Immature natural killer cell (primary cell): ENCODE data around the gene EP300. TPM values are rescaled to one million over a fixed set of nuclear protein-coding genes. Genes with fewer than 3 reads are reported as not detected.
"Not testable (repeated sequence)": the region's sequence is repeated elsewhere in the genome, so short reads cannot be mapped to it uniquely, and the experiment has no call there.

ENCODE experiments used
- DNase-seq, 3 donors: peaks; one replicate each; pipeline ENCODE4 v3.0.0; 2022; ENCODE audit warnings: mixed read lengths in 1 of 3
- H3K27ac Mint-ChIP-seq, 6 donors: one replicate each; pipeline ENCODE4 v1.8.0; 2020; ENCODE audit warnings: mixed read lengths in 6 of 6, mild to moderate bottlenecking in 5 of 6, inconsistent platforms in 4 of 6, moderate library complexity in 3 of 6
- H3K27me3 Mint-ChIP-seq, 3 donors: one replicate each; pipeline ENCODE4 v1.8.0; 2020 to 2021; ENCODE audit warnings: low read depth in 3 of 3, mild to moderate bottlenecking in 3 of 3, mixed read lengths in 3 of 3, moderate library complexity in 3 of 3, inconsistent platforms in 1 of 3
- H3K36me3 Mint-ChIP-seq, 3 donors: one replicate each; pipeline ENCODE4 v1.8.0; 2020; ENCODE audit warnings: mixed read lengths in 3 of 3, inconsistent platforms in 2 of 3, mild to moderate bottlenecking in 2 of 3
- H3K4me1 Mint-ChIP-seq, 2 donors: one replicate each; pipeline ENCODE4 v1.8.0; 2020; ENCODE audit warnings: inconsistent platforms in 2 of 2, mild to moderate bottlenecking in 2 of 2, mixed read lengths in 2 of 2, moderate library complexity in 1 of 2
- H3K4me3 Mint-ChIP-seq, 5 donors: one replicate each; pipeline ENCODE4 v1.8.0; 2020; ENCODE audit warnings: mild to moderate bottlenecking in 5 of 5, mixed read lengths in 5 of 5, inconsistent platforms in 3 of 5, moderate library complexity in 3 of 5
- H3K9me3 Mint-ChIP-seq, 6 donors: one replicate each; pipeline ENCODE4 v1.8.0; 2020; ENCODE audit warnings: mild to moderate bottlenecking in 6 of 6, mixed read lengths in 6 of 6, inconsistent platforms in 4 of 6, moderate library complexity in 3 of 6
- polyA plus RNA-seq, 3 donors: library from polyadenylated mRNA; unstranded; fragments of 300-500 nt; fragmentation: Illumina TruSeq; gene quantifications; one replicate each; pipeline ENCODE4 v1.2.3, GENCODE V29; 2021

EP300 gene
- polyA plus RNA-seq, result 10 to 100 TPM in 1 of 3 donors, 1 to 10 TPM in 2; 4.6 to 23.1 (median 8.6) TPM

DNA sequence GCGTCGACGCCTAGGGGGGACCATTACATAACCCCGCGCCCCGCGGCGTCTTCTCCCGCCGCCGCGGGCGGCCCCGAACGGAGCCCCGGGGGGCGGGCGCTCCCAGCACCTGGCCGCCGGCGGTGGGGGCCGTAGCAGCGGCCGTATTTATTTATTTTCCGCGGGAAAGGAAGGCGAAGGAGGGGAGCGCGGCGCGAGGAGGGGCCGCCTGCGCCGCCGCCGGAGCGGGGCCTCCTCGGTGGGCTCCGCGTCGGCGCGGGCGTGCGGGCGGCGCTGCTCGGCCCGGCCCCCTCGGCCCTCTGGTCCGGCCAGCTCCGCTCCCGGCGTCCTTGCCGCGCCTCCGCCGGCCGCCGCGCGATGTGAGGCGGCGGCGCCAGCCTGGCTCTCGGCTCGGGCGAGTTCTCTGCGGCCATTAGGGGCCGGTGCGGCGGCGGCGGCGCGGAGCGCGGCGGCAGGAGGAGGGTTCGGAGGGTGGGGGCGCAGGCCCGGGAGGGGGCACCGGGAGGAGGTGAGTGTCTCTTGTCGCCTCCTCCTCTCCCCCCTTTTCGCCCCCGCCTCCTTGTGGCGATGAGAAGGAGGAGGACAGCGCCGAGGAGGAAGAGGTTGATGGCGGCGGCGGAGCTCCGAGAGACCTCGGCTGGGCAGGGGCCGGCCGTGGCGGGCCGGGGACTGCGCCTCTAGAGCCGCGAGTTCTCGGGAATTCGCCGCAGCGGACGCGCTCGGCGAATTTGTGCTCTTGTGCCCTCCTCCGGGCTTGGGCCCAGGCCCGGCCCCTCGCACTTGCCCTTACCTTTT, at the start of gene EP300:
TSS of gene EP300 (plus strand) at position 570 of the 795 bp plus-strand sequence. CDS start 413 bp downstream, outside the sequence.
- Mint-ChIP-seq H3K9me3 (peaks cover 0 to 2% (median 0%) of the 10 kb centered on the region in 6 donors), H3K27me3 (peaks cover 5 to 10% (median 8%) of the 10 kb centered on the region in 3 donors), H3K4me1 (peaks cover 46 to 51% of the 10 kb centered on the region in 2 donors), H3K36me3 (peaks cover 0 to 3% (median 0%) of the 10 kb centered on the region in 3 donors), H3K4me3 (peak within 1 kb of the TSS; percentile 98 to 100 (median 99)), H3K27ac (peak within 1 kb of the TSS; percentile 99 to 100 (median 99))
- DNase-seq, result peak; percentile 85 to 87 (median 86)

DNA sequence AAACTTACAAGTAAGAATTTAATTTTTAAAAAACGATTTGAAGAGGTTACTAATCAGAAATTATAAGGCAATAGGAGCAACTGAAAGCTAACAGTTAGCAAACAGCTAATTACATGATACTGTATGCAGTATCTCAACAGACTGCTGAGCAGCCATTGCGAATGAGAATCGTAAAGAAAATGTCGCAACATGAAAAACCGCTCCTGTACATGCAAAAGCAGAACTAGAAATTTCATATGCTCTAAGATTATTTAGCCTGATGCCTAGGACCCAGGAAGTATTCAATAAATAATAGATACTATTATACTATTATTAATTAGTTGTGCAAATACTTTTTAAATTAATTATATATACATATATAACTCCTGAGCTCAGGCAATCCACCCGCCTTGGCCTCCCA, 48.7 kb upstream of the EP300 start:
- Mint-ChIP-seq H3K9me3 (no peaks in the 10 kb centered on the region), H3K27me3 (peaks cover 1 to 11% (median 5%) of the 10 kb centered on the region in 3 donors), H3K4me1 (no peaks in the 10 kb centered on the region), H3K4me3 (no peak overlapping the region), H3K36me3 (no peaks in the 10 kb centered on the region), H3K27ac (no peak overlapping the region)
- DNase-seq, result no peak

DNA sequence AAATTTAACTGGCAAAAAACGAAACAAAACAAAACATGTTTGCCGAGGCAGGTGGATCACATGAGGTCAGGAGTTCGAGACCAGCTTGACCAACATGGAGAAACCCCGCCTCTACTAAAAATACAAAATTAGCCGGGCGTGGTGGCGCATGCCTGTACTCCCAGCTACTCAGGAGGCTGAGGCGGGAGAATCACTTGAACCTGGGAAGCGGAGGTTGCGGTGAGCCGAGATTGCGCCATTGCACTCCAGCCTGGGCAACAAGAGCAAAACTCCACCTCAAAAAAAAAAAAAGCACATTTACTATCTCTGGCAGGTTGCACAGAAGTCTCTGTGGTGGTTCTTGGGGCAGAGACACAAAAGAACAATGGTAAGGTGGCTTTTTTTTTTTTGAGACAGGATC, 46.8 kb upstream of the EP300 start:
- H3K4me3 Mint-ChIP-seq, DNase-seq, H3K27me3 Mint-ChIP-seq, H3K36me3 Mint-ChIP-seq, H3K9me3 Mint-ChIP-seq, H3K4me1 Mint-ChIP-seq, H3K27ac Mint-ChIP-seq: not testable (repeated sequence)

DNA sequence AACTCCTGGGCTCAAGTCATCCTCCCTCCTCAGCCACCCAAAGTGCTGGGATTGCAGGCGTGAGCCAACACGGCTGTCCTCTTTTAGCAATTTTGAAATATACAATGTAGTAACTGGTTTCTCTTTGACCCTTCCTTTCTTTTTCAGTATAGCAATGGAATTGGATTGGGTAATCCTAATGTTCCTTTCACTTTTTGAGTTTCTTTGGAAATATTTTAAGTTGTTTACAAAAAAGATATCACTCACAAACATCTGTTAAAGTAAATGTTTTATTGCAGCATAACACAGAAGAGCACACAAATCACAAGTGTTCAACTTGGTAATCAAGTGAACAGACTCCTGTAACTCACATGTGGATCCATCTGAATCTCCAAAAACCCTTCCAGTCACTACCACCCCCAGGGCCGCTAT, 44.6 kb upstream of the EP300 start:
- Mint-ChIP-seq H3K27ac (no peak overlapping the region), H3K27me3 (peaks cover 0 to 3% (median 0%) of the 10 kb centered on the region in 3 donors), H3K9me3 (no peaks in the 10 kb centered on the region), H3K4me1 (no peaks in the 10 kb centered on the region), H3K4me3 (no peak overlapping the region), H3K36me3 (no peaks in the 10 kb centered on the region)
- DNase-seq, result no peak

DNA sequence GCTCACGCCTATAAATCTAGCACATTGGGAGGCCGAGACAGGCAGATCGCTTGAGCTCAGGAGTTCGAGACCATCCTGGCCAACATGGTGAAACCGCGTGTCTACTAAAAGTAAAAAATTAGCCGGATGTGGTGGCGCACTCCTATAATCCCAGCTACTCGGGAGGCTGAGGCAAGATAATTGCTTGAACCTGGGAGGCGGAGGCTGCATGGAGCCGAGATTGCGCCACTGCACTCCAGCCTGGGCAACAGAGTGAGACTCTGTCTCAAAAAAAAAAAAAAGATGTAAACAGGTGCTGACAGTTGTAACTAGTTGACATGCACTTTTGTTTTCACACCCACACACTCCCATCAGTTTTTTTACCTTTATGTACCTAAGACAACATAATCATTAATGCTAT, 44.0 kb upstream of the EP300 start:
- not testable (repeated sequence) for H3K9me3 Mint-ChIP-seq, H3K36me3 Mint-ChIP-seq, H3K27ac Mint-ChIP-seq, H3K27me3 Mint-ChIP-seq, H3K4me3 Mint-ChIP-seq, H3K4me1 Mint-ChIP-seq, DNase-seq

DNA sequence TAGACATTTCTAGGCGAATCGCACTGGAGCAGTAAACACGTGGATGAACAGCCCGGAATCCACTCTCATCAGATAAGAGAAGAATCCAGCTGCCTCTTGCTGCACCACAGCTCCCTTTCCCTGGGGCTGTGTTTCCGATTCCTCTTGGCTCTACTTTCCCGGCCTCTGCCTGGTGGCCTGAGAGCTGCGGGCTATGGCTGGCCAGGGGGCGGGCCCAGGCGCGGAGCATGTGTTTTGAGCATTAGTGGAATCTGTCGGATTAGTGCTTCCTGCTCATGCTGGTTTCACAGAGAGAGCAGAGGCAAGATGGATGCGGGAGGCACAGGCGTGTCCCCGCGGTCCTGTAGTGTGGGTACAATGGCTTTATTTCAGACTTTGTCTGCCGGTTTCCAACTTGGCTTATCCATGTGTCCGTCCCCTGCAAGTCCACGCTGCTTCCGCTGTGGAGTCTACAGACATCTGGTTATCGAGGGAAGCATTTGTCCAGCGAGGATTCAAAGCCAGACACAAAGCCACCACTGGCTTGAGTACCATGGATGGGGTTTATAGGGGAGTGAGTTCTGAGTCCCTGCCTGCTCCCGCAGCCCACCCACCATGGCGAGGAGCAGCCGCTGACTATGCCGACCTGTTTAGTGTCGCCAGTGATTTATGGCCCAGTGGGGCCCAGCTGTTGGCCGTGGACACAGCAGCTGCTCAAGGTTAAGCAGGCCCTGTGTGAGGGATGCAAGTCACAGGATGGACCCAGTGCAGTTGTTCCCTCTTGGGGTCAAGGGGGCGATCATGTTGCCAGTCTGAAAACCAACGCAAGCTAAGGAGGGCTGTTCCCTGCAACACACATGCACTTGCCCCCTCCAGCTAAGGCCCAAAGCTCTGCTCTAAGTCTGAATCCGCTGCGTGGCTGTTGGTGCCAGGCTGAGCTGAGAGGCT, 43.3 kb upstream of the EP300 start:
- H3K4me3 Mint-ChIP-seq, result no peak overlapping the region
- no peak overlapping the region for H3K27ac Mint-ChIP-seq

DNA sequence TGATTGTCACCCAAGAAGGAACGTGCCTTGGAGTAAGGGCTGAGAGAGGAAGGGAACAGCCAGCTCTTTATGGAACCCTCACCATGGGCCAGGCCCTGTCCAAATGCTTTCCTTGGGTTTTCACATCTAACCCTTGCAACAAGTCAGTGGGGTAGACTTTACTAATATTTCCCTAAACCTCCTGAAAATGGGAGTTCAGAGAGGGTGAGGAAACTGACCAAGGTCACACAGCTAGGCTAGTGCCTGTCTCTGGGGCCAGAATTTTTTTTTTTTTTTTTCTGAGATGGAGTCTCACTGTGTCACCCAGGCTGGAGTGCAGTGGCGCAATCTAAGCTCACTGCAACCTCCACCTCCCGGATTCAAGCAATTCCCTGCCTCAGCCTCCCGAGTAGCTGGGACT, 42.6 kb upstream of the EP300 start:
- not testable (repeated sequence) for H3K4me1 Mint-ChIP-seq, DNase-seq, H3K27ac Mint-ChIP-seq, H3K36me3 Mint-ChIP-seq, H3K27me3 Mint-ChIP-seq, H3K9me3 Mint-ChIP-seq, H3K4me3 Mint-ChIP-seq

More for the DNA sequence above, 43.3 kb upstream of the EP300 start:
- Mint-ChIP-seq H3K36me3 (no peaks in the 10 kb centered on the region), H3K4me1 (no peaks in the 10 kb centered on the region), H3K9me3 (no peaks in the 10 kb centered on the region), H3K27me3 (peaks cover 0 to 3% (median 0%) of the 10 kb centered on the region in 3 donors)
- no peak for DNase-seq

DNA sequence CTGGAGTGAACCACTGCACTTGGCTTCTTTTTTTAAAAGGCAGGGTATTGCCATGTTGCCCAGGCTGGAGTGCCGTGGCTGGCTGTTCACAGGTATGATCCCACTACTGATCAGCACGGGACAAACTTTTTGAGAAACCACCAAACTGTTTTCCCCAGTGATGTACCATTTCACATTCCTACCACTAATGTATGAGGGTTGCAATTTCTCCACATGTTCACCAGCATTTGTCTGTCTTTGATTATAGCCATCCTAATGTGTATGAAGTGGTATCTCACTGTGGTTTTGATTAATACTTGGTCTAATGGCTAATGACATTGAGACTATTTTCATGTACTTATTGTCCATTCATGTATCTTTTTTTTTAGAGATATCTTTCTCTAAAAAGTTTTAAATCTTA, 41.5 kb upstream of the EP300 start:
- Mint-ChIP-seq H3K4me1 (no peaks in the 10 kb centered on the region), H3K27ac (no peak overlapping the region), H3K4me3 (no peak overlapping the region), H3K9me3 (no peaks in the 10 kb centered on the region), H3K36me3 (no peaks in the 10 kb centered on the region), H3K27me3 (peaks cover 0 to 3% (median 0%) of the 10 kb centered on the region in 3 donors)
- no peak for DNase-seq

DNA sequence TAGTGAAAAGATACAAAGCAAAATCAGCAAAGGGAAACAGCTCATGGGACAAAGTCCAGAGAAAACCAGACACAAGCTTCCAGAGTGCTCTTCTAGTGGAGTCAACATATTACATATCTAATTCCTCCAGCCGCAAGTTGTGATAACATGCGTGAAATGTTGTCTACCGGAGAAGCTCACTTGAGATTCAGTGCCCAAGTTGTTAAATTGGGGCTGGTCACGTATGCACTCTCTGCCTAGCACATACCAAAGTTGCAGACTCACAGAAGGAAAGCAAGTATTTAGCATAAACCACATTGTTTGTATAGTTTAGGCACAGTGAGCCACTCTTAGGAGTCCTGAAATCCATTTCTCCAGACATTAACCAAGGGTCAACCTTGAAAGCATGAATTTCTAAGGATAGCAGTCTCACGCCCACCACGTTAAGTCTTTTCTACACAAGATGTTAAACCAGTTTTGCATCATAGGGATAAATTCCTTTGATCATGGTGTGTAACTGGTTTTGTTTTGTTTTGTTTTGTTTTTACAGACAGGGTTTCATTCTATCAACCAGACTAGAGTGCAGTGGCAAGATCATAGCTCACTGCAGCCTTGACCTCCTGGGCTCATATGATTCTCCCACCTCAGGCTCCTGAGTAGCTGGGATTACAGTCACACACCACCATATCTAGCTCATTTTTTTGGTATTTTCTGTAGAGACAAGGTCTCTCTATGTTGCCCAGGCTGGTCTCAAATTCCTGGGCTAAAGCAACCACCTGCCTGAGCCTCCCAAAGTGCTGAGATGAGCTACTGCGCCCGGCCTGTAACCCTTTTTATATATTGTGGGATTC, 39.5 kb upstream of the EP300 start:
- no peaks in the 10 kb centered on the region for H3K27me3 Mint-ChIP-seq
- no peak overlapping the region for H3K27ac Mint-ChIP-seq

DNA sequence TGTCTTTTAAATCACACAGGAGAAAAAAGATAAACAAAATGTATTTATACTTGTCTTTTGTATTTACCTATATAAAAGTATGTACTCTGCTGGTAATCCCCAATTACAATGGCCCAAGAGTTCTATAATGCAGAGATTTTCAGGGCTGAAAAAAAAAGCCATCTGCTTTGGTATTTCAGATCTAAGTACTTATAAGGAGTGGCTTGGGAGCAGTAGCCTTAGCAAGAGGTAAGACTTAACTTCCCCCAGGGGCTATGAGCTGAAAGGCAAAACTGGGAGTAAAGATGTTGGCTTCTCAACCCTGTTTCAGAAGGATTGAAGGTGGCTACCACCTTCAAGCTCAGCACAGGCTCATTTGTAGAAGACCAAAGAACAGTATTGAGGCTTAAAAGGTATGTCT, 35.3 kb upstream of the EP300 start:
- H3K4me1 Mint-ChIP-seq, result no peaks in the 10 kb centered on the region
- no peaks in the 10 kb centered on the region for H3K27me3 Mint-ChIP-seq
- no peaks in the 10 kb centered on the region for H3K9me3 Mint-ChIP-seq
- H3K27ac Mint-ChIP-seq, result no peak overlapping the region
- no peak overlapping the region for H3K4me3 Mint-ChIP-seq
- no peak for DNase-seq
- no peaks in the 10 kb centered on the region for H3K36me3 Mint-ChIP-seq

More for the DNA sequence above, 39.5 kb upstream of the EP300 start:
- Mint-ChIP-seq H3K9me3 (no peaks in the 10 kb centered on the region), H3K4me1 (no peaks in the 10 kb centered on the region), H3K4me3 (no peak overlapping the region), H3K36me3 (no peaks in the 10 kb centered on the region)
- no peak for DNase-seq

DNA sequence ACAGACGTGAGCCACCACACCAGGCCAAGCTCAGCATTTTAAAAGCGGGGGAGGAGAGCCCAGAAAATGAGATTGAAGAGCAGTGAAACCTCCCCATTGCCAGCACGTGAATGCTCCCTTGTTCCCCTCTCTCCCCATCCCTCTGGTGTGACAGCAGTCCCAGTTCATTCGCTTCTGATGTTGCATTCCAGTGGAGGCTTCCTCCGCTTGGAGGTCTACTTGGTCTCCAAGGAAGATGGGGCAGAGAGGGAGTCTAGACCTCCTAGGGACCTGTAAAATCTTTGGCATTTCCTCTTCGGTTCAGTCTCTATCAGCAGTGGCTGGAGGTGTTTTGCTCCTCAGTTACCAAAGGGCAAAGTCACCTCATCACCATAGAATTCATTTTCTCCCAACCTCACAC, 30.2 kb upstream of the EP300 start:
- no peak for DNase-seq
- Mint-ChIP-seq H3K4me3 (no peak overlapping the region), H3K27ac (no peak overlapping the region), H3K27me3 (no peaks in the 10 kb centered on the region), H3K9me3 (no peaks in the 10 kb centered on the region), H3K4me1 (no peaks in the 10 kb centered on the region), H3K36me3 (no peaks in the 10 kb centered on the region)

DNA sequence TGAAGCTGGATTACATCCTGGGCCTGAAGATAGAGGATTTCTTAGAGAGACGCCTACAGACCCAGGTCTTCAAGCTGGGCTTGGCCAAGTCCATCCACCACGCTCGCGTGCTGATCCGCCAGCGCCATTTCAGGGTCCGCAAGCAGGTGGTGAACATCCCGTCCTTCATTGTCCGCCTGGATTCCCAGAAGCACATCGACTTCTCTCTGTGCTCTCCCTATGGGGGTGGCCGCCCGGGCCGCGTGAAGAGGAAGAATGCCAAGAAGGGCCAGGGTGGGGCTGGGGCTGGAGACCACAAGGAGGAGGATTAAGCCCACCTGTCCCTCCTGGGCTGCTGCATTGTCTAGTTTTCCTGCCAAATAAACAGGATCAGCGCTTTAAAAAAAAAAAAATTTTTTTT, 28.1 kb upstream of the EP300 start:
- H3K4me3 Mint-ChIP-seq, H3K27ac Mint-ChIP-seq, DNase-seq, H3K4me1 Mint-ChIP-seq, H3K9me3 Mint-ChIP-seq, H3K27me3 Mint-ChIP-seq, H3K36me3 Mint-ChIP-seq: not testable (repeated sequence)

DNA sequence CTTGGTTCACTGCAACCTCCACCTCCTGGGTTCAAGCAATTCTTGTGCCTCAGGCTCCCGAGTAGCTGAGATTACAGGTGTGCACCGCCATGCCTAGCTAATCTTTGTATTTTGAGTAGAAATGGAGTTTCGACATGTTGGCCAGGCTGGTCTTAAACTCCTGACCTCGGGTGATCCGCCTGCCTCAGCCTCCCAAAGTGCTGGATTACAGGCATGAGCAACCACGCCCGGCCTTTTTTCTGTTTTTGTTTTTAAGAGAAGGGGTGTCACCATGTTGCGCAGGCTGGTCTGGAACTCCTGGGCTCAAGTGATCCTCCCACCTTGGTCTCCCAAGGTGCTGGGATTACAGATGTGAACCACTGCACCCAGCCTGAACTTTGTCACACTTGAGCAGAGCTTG, 26.1 kb upstream of the EP300 start:
- H3K27ac Mint-ChIP-seq, H3K27me3 Mint-ChIP-seq, H3K4me3 Mint-ChIP-seq, H3K4me1 Mint-ChIP-seq, H3K36me3 Mint-ChIP-seq, DNase-seq, H3K9me3 Mint-ChIP-seq: not testable (repeated sequence)
